HCT116 (cell line): ENCODE data around the gene BLOC1S6. TPM values are rescaled to one million over a fixed set of nuclear protein-coding genes. Genes with fewer than 3 reads are reported as not detected.

ENCODE experiments used
- ATAC-seq: fragments of 200-7000 bp; cut with Tn5 transposase; 2 replicates; pipeline ENCODE4 v1.9.1; 2020; ENCODE audit warnings: mild to moderate bottlenecking, moderate library complexity
- BruUV-seq: library from RNA; stranded (reverse); fragments of 400-500 nt; replicated peaks from 2 replicates; lab custom pipeline; 2021; lab: Mats Ljungman, UMichigan
- CTCF ChIA-PET: fragments of 300-600 bp; sonication (Branson Sonifier 250); formaldehyde crosslinking; loops from one replicate; lab custom pipeline; 2021; ENCODE audit warnings: antibody characterized with exemption; lab: Charles Lee
- POLR2A ChIA-PET: fragments of 300-600, 350-600 bp; sonication (Branson Sonifier 250); formaldehyde crosslinking; loops from one replicate; lab custom pipeline; 2021; ENCODE audit warnings: antibody characterized with exemption; lab: Charles Lee
- RAD21 ChIA-PET, 2 experiments: fragments of 300-600 bp; sonication (Branson Sonifier 250); formaldehyde crosslinking; loops; one replicate each; lab custom pipeline; 2023; ENCODE audit warnings: low total read pairs in 2 of 2; ENCODE audit not compliant: uncharacterized antibody in 2 of 2, unreplicated experiment in 2 of 2, low non-redundant PET in 1 of 2; lab: Charles Lee
- DNase-seq: peaks from one replicate; pipeline ENCODE4 v3.0.0-alpha.2; 2010; ENCODE audit warnings: low read depth, low spot score
- H2AFZ ChIP-seq: fragments of 200-600 bp; shearing (Covaris generic), sonication (generic); 2 replicates; pipeline ENCODE4 v1.6.1; 2017; ENCODE audit warnings: low read depth, mixed run types, mixed read lengths, antibody characterized with exemption, low read length; ENCODE audit not compliant: poor library complexity, severe bottlenecking
- H3K27ac ChIP-seq: 2 replicates; pipeline ENCODE4 v1.5.1; 2012; ENCODE audit warnings: low read depth, low read length
- H3K27me3 ChIP-seq: fragments of 200-600 bp; sonication (generic); 2 replicates; pipeline ENCODE4 v1.6.1; 2016; ENCODE audit warnings: mixed run types, low read length, mixed read lengths; ENCODE audit not compliant: insufficient read depth
- H3K36me3 ChIP-seq, 2 experiments: fragments of 200-500 bp in 1 of 2; fragments of 200-600 bp in 1 of 2; sonication (Bioruptor generic) in 1 of 2; sonication (generic) in 1 of 2; 2 replicates each; pipeline versions ENCODE4 v1.5.1 to v1.6.1; 2014 to 2016; ENCODE audit warnings: low read length in 2 of 2, inconsistent platforms in 1 of 2, mixed read lengths in 1 of 2, mixed run types in 1 of 2; ENCODE audit not compliant: insufficient read depth in 2 of 2, control insufficient read depth in 1 of 2
- H3K4me1 ChIP-seq, 2 experiments: fragments of 200-600 bp in 1 of 2; sonication (generic) in 1 of 2; 2 replicates each; pipeline versions ENCODE4 v1.5.1 to v1.6.1; 2012 to 2017; ENCODE audit warnings: low read length in 2 of 2, inconsistent platforms in 1 of 2, mild to moderate bottlenecking in 1 of 2, mixed read lengths in 1 of 2, mixed run types in 1 of 2, moderate library complexity in 1 of 2; ENCODE audit not compliant: insufficient read depth in 2 of 2, control insufficient read depth in 1 of 2
- H3K4me2 ChIP-seq: fragments of 200-600 bp; sonication (generic); 2 replicates; pipeline ENCODE4 v1.6.1; 2017; ENCODE audit warnings: mixed run types, low read length, mixed read lengths
- H3K4me3 ChIP-seq, 2 experiments: fragments of 200-600 bp in 1 of 2; sonication (generic) in 1 of 2; replicated peaks in 1 of 2; 2 replicates each; pipeline ENCODE4 v1.5.1; 2011 to 2016; ENCODE audit warnings: low read length in 2 of 2, control low read depth in 1 of 2, low read depth in 1 of 2, mild to moderate bottlenecking in 1 of 2, mixed read lengths in 1 of 2, mixed run types in 1 of 2
- H3K79me2 ChIP-seq: fragments of 200-600 bp; sonication (generic); 2 replicates; pipeline ENCODE4 v1.6.1; 2017; ENCODE audit warnings: mild to moderate bottlenecking, mixed run types, low read length, moderate library complexity, mixed read lengths; ENCODE audit not compliant: insufficient read depth
- H3K9ac ChIP-seq: fragments of 200-600 bp; sonication (generic); 2 replicates; pipeline ENCODE4 v1.6.1; 2016; ENCODE audit warnings: low read length, mixed read lengths
- H3K9me2 ChIP-seq: fragments of 200-600 bp; sonication (generic), shearing (Covaris generic); 2 replicates; pipeline ENCODE4 v1.6.1; 2017; ENCODE audit warnings: mixed run types, mild to moderate bottlenecking, moderate library complexity; ENCODE audit not compliant: insufficient read depth
- H3K9me3 ChIP-seq, 2 experiments: fragments of 200-500 bp in 1 of 2; fragments of 200-600 bp in 1 of 2; sonication (Bioruptor generic) in 1 of 2; sonication (generic) in 1 of 2; 2 replicates each; pipeline ENCODE4 v1.6.1; 2014 to 2017; ENCODE audit warnings: low read length in 2 of 2, mixed read lengths in 2 of 2, inconsistent platforms in 1 of 2, low read depth in 1 of 2, mild to moderate bottlenecking in 1 of 2, mixed run types in 1 of 2, moderate library complexity in 1 of 2; ENCODE audit not compliant: control insufficient read depth in 1 of 2, insufficient read depth in 1 of 2
- H4K20me1 ChIP-seq: fragments of 200-600 bp; sonication (generic), shearing (Covaris generic); 2 replicates; pipeline ENCODE4 v1.6.1; 2017; ENCODE audit warnings: mixed run types, mild to moderate bottlenecking, moderate library complexity; ENCODE audit not compliant: insufficient read depth
- EGR1 ChIP-seq: IDR thresholded peaks from 2 replicates; pipeline ENCODE4 v1.6.1; 2012; ENCODE audit warnings: low read depth
- EZH2phosphoT487 ChIP-seq: fragments of 200-600 bp; IDR thresholded peaks from 2 replicates; pipeline ENCODE4 v1.6.1; 2018; ENCODE audit warnings: antibody characterized with exemption, borderline replicate concordance
- FOSL1 ChIP-seq: IDR thresholded peaks from 2 replicates; pipeline ENCODE4 v1.6.1; 2012; ENCODE audit warnings: low read depth
- MAX ChIP-seq: IDR thresholded peaks from 2 replicates; pipeline ENCODE4 v1.6.1; 2012
- POLR2AphosphoS5 ChIP-seq: IDR thresholded peaks from 2 replicates; pipeline ENCODE4 v1.6.1; 2011; ENCODE audit warnings: mild to moderate bottlenecking, low read depth, low read length, moderate library complexity
- RAD21 ChIP-seq: IDR thresholded peaks from 2 replicates; pipeline ENCODE4 v1.6.1; 2012; ENCODE audit warnings: low read depth, mild to moderate bottlenecking
- SP1 ChIP-seq: IDR thresholded peaks from 2 replicates; pipeline ENCODE4 v1.6.1; 2012; ENCODE audit warnings: low read depth
- ZBTB33 ChIP-seq: IDR thresholded peaks from 2 replicates; pipeline ENCODE4 v1.6.1; 2011; ENCODE audit warnings: mild to moderate bottlenecking, low read length, moderate library complexity; ENCODE audit not compliant: insufficient replicate concordance; ENCODE audit errors: extremely low read depth
- ZFX ChIP-seq: fragments of 450-650 bp; IDR thresholded peaks from 2 replicates; pipeline ENCODE4 v1.6.1; 2017
- ZNF274 ChIP-seq: fragments of 200-500 bp; sonication (Bioruptor generic); IDR thresholded peaks from 2 replicates; pipeline ENCODE4 v1.6.1; 2014; ENCODE audit warnings: mild to moderate bottlenecking, low read depth, low read length, inconsistent platforms
- intact Hi-C: fragments of 100-400 bp; cut with micrococcal nuclease; formaldehyde crosslinking; loops from 2 replicates; pipeline ENCODE4 v1.10.0; 2022
- total RNA-seq: library from RNA; stranded (reverse); gene quantifications from one replicate; pipeline ENCODE4 v1.2.1, GENCODE V29; 2021; ENCODE audit not compliant: unreplicated experiment

Gene BLOC1S6
- total RNA-seq, 1 experiment from 2014 or later, result 40.7 TPM

- Histone ChIP-seq H3K4me1 (no peaks in the 10 kb centered on the region), H3K9me2 (no peaks in the 10 kb centered on the region), H3K27me3 (no peaks in the 10 kb centered on the region), H4K20me1 (no peaks in the 10 kb centered on the region), H3K36me3 (no peaks in the 10 kb centered on the region), H3K27ac (no peak overlapping the region), H3K4me3 (no peak overlapping the region), H2AFZ (no peak overlapping the region), H3K4me2 (no peak overlapping the region), H3K79me2 (no peaks in the 10 kb centered on the region), H3K9ac (no peak overlapping the region), H3K9me3 (no peaks in the 10 kb centered on the region)
- no peak for TF ChIP-seq ZFX
- no peak for TF ChIP-seq ZNF274
- TF ChIP-seq RAD21, result no peak
- TF ChIP-seq POLR2AphosphoS5, result no peak
- no peak for TF ChIP-seq EGR1
- no peak for TF ChIP-seq SP1
- TF ChIP-seq FOSL1, result no peak
- no peak for TF ChIP-seq EZH2phosphoT487
- TF ChIP-seq ZBTB33, result no peak
- TF ChIP-seq MAX, result no peak
- no peak for DNase-seq
- CTCF ChIA-PET, result no interaction called here
- RAD21 ChIA-PET, result no interaction called here
- intact Hi-C loops, result no loop called here
- POLR2A ChIA-PET, result no interaction called here
- BruUV-seq, result no TSS peak
- ATAC-seq, result no peak
Observed at GRCh38 chr15:45549541-45550220, 37.5 kb upstream of the BLOC1S6 start.
